Muscle layer of colon (tissue), 2 donors: ENCODE data around the gene MAGI1.

ENCODE experiments used
- H3K27ac ChIP-seq: one replicate; pipeline ENCODE4 v1.7.0; 2013; ENCODE audit warnings: low read depth, mild to moderate bottlenecking, low read length, moderate library complexity
- H3K27me3 ChIP-seq, 2 donors: one replicate each; pipeline ENCODE4 v1.7.0; 2013; ENCODE audit warnings: low read length in 2 of 2, mild to moderate bottlenecking in 2 of 2; ENCODE audit not compliant: insufficient read depth in 2 of 2, control insufficient read depth in 1 of 2
- H3K36me3 ChIP-seq: one replicate; pipeline ENCODE4 v1.7.0; 2013; ENCODE audit warnings: mild to moderate bottlenecking, low read length; ENCODE audit not compliant: insufficient read depth
- H3K4me1 ChIP-seq: one replicate; pipeline ENCODE4 v1.7.0; 2013; ENCODE audit warnings: mild to moderate bottlenecking, low read length; ENCODE audit not compliant: insufficient read depth
- H3K4me3 ChIP-seq, 2 donors: one replicate each; pipeline ENCODE4 v1.7.0; 2013; ENCODE audit warnings: low read length in 2 of 2, low read depth in 1 of 2, mild to moderate bottlenecking in 1 of 2, moderate library complexity in 1 of 2
- H3K9ac ChIP-seq: one replicate; pipeline ENCODE4 v1.7.0; 2013; ENCODE audit warnings: low read length
- H3K9me3 ChIP-seq: one replicate; pipeline ENCODE4 v1.7.0; 2013; ENCODE audit warnings: mild to moderate bottlenecking, low read length
- donor health status: abdominal sarcoma.
- donor health status: Adenocarcinoma of cecum.

The MAGI1 gene

GRCh38 chr3:65666448-65667091, 372.1 kb downstream of the MAGI1 start:
- H3K9me3 ChIP-seq, result no peaks in the 10 kb centered on the region
- H3K36me3 ChIP-seq, result no peaks in the 10 kb centered on the region
- no peaks in the 10 kb centered on the region for H3K4me1 ChIP-seq
- no peak overlapping the region for H3K9ac ChIP-seq
- no peaks in the 10 kb centered on the region for H3K27me3 ChIP-seq
- H3K27ac ChIP-seq, result no peak overlapping the region
- no peak overlapping the region for H3K4me3 ChIP-seq

GRCh38 chr3:65665915-65666314, 372.8 kb downstream of the MAGI1 start:
- H3K36me3 ChIP-seq, result no peaks in the 10 kb centered on the region
- no peaks in the 10 kb centered on the region for H3K4me1 ChIP-seq
- no peak overlapping the region for H3K27ac ChIP-seq
- no peak overlapping the region for H3K4me3 ChIP-seq
- H3K27me3 ChIP-seq, result no peaks in the 10 kb centered on the region
- H3K9ac ChIP-seq, result no peak overlapping the region
- H3K9me3 ChIP-seq, result no peaks in the 10 kb centered on the region

- Histone ChIP-seq H3K9me3 (no peaks in the 10 kb centered on the region), H3K4me1 (no peaks in the 10 kb centered on the region), H3K4me3 (no peak overlapping the region), H3K36me3 (no peaks in the 10 kb centered on the region), H3K9ac (no peak overlapping the region), H3K27me3 (no peaks in the 10 kb centered on the region), H3K27ac (no peak overlapping the region)
Observed at GRCh38 chr3:65664931-65665330, 373.8 kb downstream of the MAGI1 start.

GRCh38 chr3:65664446-65664845, 374.3 kb downstream of the MAGI1 start:
- Histone ChIP-seq H3K36me3 (no peaks in the 10 kb centered on the region), H3K27ac (no peak overlapping the region), H3K9ac (no peak overlapping the region), H3K4me3 (no peak overlapping the region), H3K4me1 (no peaks in the 10 kb centered on the region), H3K9me3 (no peaks in the 10 kb centered on the region), H3K27me3 (no peaks in the 10 kb centered on the region)

- no peaks in the 10 kb centered on the region for H3K36me3 ChIP-seq
- H3K9me3 ChIP-seq, result no peaks in the 10 kb centered on the region
- H3K27ac ChIP-seq, result no peak overlapping the region
- no peaks in the 10 kb centered on the region for H3K4me1 ChIP-seq
- no peaks in the 10 kb centered on the region for H3K27me3 ChIP-seq
- no peak overlapping the region for H3K4me3 ChIP-seq
- no peak overlapping the region for H3K9ac ChIP-seq
Observed at GRCh38 chr3:65662095-65662494, 376.6 kb downstream of the MAGI1 start.

GRCh38 chr3:65660000-65660598, 378.6 kb downstream of the MAGI1 start:
- no peak overlapping the region for H3K9ac ChIP-seq
- H3K9me3 ChIP-seq, result no peaks in the 10 kb centered on the region
- H3K4me1 ChIP-seq, result no peaks in the 10 kb centered on the region
- H3K36me3 ChIP-seq, result no peaks in the 10 kb centered on the region
- no peaks in the 10 kb centered on the region for H3K27me3 ChIP-seq
- no peak overlapping the region for H3K27ac ChIP-seq
- no peak overlapping the region for H3K4me3 ChIP-seq

- Histone ChIP-seq H3K27me3 (no peaks in the 10 kb centered on the region), H3K9ac (no peak overlapping the region), H3K4me3 (no peak overlapping the region), H3K27ac (no peak overlapping the region), H3K9me3 (no peaks in the 10 kb centered on the region), H3K36me3 (no peaks in the 10 kb centered on the region), H3K4me1 (no peaks in the 10 kb centered on the region)
Observed at GRCh38 chr3:65659396-65659795, 379.3 kb downstream of the MAGI1 start.

- H3K4me3 ChIP-seq, result no peak overlapping the region
- no peaks in the 10 kb centered on the region for H3K9me3 ChIP-seq
- no peak overlapping the region for H3K9ac ChIP-seq
- no peaks in the 10 kb centered on the region for H3K27me3 ChIP-seq
- H3K27ac ChIP-seq, result no peak overlapping the region
- no peaks in the 10 kb centered on the region for H3K4me1 ChIP-seq
- H3K36me3 ChIP-seq, result no peaks in the 10 kb centered on the region
Observed at GRCh38 chr3:65658401-65658800, 380.3 kb downstream of the MAGI1 start.

GRCh38 chr3:65655061-65655460, 383.7 kb downstream of the MAGI1 start:
- no peaks in the 10 kb centered on the region for H3K27me3 ChIP-seq
- peaks cover 6% of the 10 kb centered on the region for H3K9me3 ChIP-seq
- H3K27ac ChIP-seq, result no peak overlapping the region
- no peaks in the 10 kb centered on the region for H3K4me1 ChIP-seq
- H3K9ac ChIP-seq, result no peak overlapping the region
- H3K36me3 ChIP-seq, result no peaks in the 10 kb centered on the region
- H3K4me3 ChIP-seq, result no peak overlapping the region

- Histone ChIP-seq H3K9me3 (peaks cover 6% of the 10 kb centered on the region), H3K27ac (no peak overlapping the region), H3K36me3 (no peaks in the 10 kb centered on the region), H3K9ac (no peak overlapping the region), H3K4me3 (no peak overlapping the region), H3K4me1 (no peaks in the 10 kb centered on the region), H3K27me3 (no peaks in the 10 kb centered on the region)
Observed at GRCh38 chr3:65653731-65654130, 385.0 kb downstream of the MAGI1 start.

GRCh38 chr3:65650247-65650646, 388.5 kb downstream of the MAGI1 start:
- H3K9me3 ChIP-seq, result peaks cover 6% of the 10 kb centered on the region
- H3K4me1 ChIP-seq, result no peaks in the 10 kb centered on the region
- H3K27me3 ChIP-seq, result no peaks in the 10 kb centered on the region
- H3K36me3 ChIP-seq, result no peaks in the 10 kb centered on the region
- H3K9ac ChIP-seq, result no peak overlapping the region
- no peak overlapping the region for H3K4me3 ChIP-seq
- H3K27ac ChIP-seq, result no peak overlapping the region

- H3K9me3 ChIP-seq, result peaks cover 6% of the 10 kb centered on the region
- H3K4me3 ChIP-seq, result no peak overlapping the region
- H3K9ac ChIP-seq, result no peak overlapping the region
- no peaks in the 10 kb centered on the region for H3K36me3 ChIP-seq
- no peak overlapping the region for H3K27ac ChIP-seq
- H3K4me1 ChIP-seq, result peaks cover 4% of the 10 kb centered on the region
- no peaks in the 10 kb centered on the region for H3K27me3 ChIP-seq
Observed at GRCh38 chr3:65647369-65647768, 391.3 kb downstream of the MAGI1 start.
